Spinal cord (tissue), 10 donors: ENCODE measurements around the gene BTBD9. TPM values are rescaled to one million over a fixed set of nuclear protein-coding genes. Genes with fewer than 3 reads are reported as not detected.

Source experiments
- DNase-seq, 6 donors: peaks; one replicate each; pipeline versions ENCODE4 v3.0.0 to v3.0.0-alpha.2; 2013 to 2015; ENCODE audit warnings: low spot score in 6 of 6, low read depth in 4 of 6
- H3K27ac ChIP-seq: one replicate; pipeline ENCODE4 v1.5.1; 2013; ENCODE audit warnings: low read depth, low read length, control low read depth
- H3K27me3 ChIP-seq: one replicate; pipeline ENCODE4 v1.6.1; 2013; ENCODE audit warnings: low read length; ENCODE audit not compliant: control insufficient read depth, insufficient read depth
- H3K36me3 ChIP-seq: one replicate; pipeline ENCODE4 v1.6.1; 2013; ENCODE audit warnings: low read length; ENCODE audit not compliant: control insufficient read depth, insufficient read depth
- H3K4me1 ChIP-seq: one replicate; pipeline ENCODE4 v1.6.1; 2013; ENCODE audit warnings: low read length; ENCODE audit not compliant: control insufficient read depth, insufficient read depth
- H3K4me3 ChIP-seq: one replicate; pipeline ENCODE4 v1.5.1; 2013; ENCODE audit warnings: low read depth, low read length, control low read depth
- H3K9me3 ChIP-seq: one replicate; pipeline ENCODE4 v1.6.1; 2013; ENCODE audit warnings: low read length; ENCODE audit not compliant: control insufficient read depth, insufficient read depth
- WGBS: methylation state at CpG from one replicate; pipeline ENCODE4 v1.1.5; 2013; ENCODE audit warnings: missing lambda C conversion rate; ENCODE audit not compliant: insufficient coverage; 5-methylcytosine and 5-hydroxymethylcytosine counted together
- polyA plus RNA-seq, 2 donors: library from polyadenylated mRNA; unstranded; fragments of 120-200 nt; gene quantifications; one replicate each; pipeline ENCODE4 v1.2.1, GENCODE V29; 2013; ENCODE audit not compliant: insufficient read length in 2 of 2
- total RNA-seq, 2 donors: library from RNA; depleted of rRNA in 1 of 2; stranded (reverse); fragments of 120-200 nt in 1 of 2; fragments of >200 nt in 1 of 2; gene quantifications; one replicate each; pipeline versions ENCODE4 v1.2.3 to v1.2.4, GENCODE V29; 2013 to 2014
- donor health status: healthy.

Gene BTBD9
- total and polyA plus RNA-seq, 4 donors = 14.6 to 38.6 (median 16.9) TPM

- DNase-seq = no peak
- Histone ChIP-seq H3K36me3 (no peaks in the 10 kb centered on the region), H3K4me3 (no peak overlapping the region), H3K27ac (no peak overlapping the region), H3K27me3 (no peaks in the 10 kb centered on the region), H3K9me3 (no peaks in the 10 kb centered on the region), H3K4me1 (no peaks in the 10 kb centered on the region)
- no CpG with 5 or more reads among the region's 2 CpGs for WGBS
Measured at GRCh38 chr6:38604700-38605099, 35.0 kb downstream of the BTBD9 start.

GRCh38 chr6:38603966-38604365 is 35.8 kb downstream of the BTBD9 start:
- no peak overlapping the region for H3K4me3 ChIP-seq
- no peak overlapping the region for H3K27ac ChIP-seq
- H3K4me1 ChIP-seq = no peaks in the 10 kb centered on the region
- WGBS = 73% methylated on average over 1 of the region's 3 CpGs
- H3K36me3 ChIP-seq = no peaks in the 10 kb centered on the region
- no peaks in the 10 kb centered on the region for H3K27me3 ChIP-seq
- H3K9me3 ChIP-seq = no peaks in the 10 kb centered on the region
- DNase-seq = no peak

- H3K27me3 ChIP-seq = no peaks in the 10 kb centered on the region
- 100% methylated on average over 1 of the region's 2 CpGs for WGBS
- no peak overlapping the region for H3K27ac ChIP-seq
- H3K9me3 ChIP-seq = no peaks in the 10 kb centered on the region
- H3K4me1 ChIP-seq = no peaks in the 10 kb centered on the region
- H3K36me3 ChIP-seq = no peaks in the 10 kb centered on the region
- DNase-seq = no peak
- no peak overlapping the region for H3K4me3 ChIP-seq
Measured at GRCh38 chr6:38603496-38603895, 36.2 kb downstream of the BTBD9 start.

GRCh38 chr6:38599966-38600550 is 39.7 kb downstream of the BTBD9 start:
- Histone ChIP-seq H3K27me3 (no peaks in the 10 kb centered on the region), H3K36me3 (no peaks in the 10 kb centered on the region), H3K4me1 (no peaks in the 10 kb centered on the region), H3K4me3 (no peak overlapping the region), H3K27ac (no peak overlapping the region), H3K9me3 (no peaks in the 10 kb centered on the region)
- no peak for DNase-seq
- WGBS = 100% methylated on average over 2 of the region's 4 CpGs

- H3K27me3 ChIP-seq = no peaks in the 10 kb centered on the region
- 97% methylated on average over 4 of the region's 5 CpGs for WGBS
- no peak overlapping the region for H3K27ac ChIP-seq
- no peaks in the 10 kb centered on the region for H3K4me1 ChIP-seq
- DNase-seq = no peak
- no peaks in the 10 kb centered on the region for H3K36me3 ChIP-seq
- H3K4me3 ChIP-seq = no peak overlapping the region
- no peaks in the 10 kb centered on the region for H3K9me3 ChIP-seq
Measured at GRCh38 chr6:38599261-38599660, 40.5 kb downstream of the BTBD9 start.

- Histone ChIP-seq H3K36me3 (peaks cover 3% of the 10 kb centered on the region), H3K9me3 (no peaks in the 10 kb centered on the region), H3K27me3 (no peaks in the 10 kb centered on the region), H3K27ac (no peak overlapping the region), H3K4me1 (no peaks in the 10 kb centered on the region), H3K4me3 (no peak overlapping the region)
- DNase-seq = no peak
- no CpG with 5 or more reads among the region's 3 CpGs for WGBS
Measured at GRCh38 chr6:38593998-38594665, 45.6 kb downstream of the BTBD9 start.

GRCh38 chr6:38593409-38593808 is 46.3 kb downstream of the BTBD9 start:
- Histone ChIP-seq H3K27me3 (no peaks in the 10 kb centered on the region), H3K27ac (no peak overlapping the region), H3K9me3 (no peaks in the 10 kb centered on the region), H3K36me3 (peaks cover 3% of the 10 kb centered on the region), H3K4me3 (no peak overlapping the region), H3K4me1 (no peaks in the 10 kb centered on the region)
- DNase-seq = no peak

- H3K36me3 ChIP-seq = peaks cover 3% of the 10 kb centered on the region
- no peak overlapping the region for H3K4me3 ChIP-seq
- no CpG with 5 or more reads among the region's 1 CpG for WGBS
- no peaks in the 10 kb centered on the region for H3K27me3 ChIP-seq
- no peak overlapping the region for H3K27ac ChIP-seq
- no peaks in the 10 kb centered on the region for H3K9me3 ChIP-seq
- H3K4me1 ChIP-seq = no peaks in the 10 kb centered on the region
- DNase-seq = no peak
Measured at GRCh38 chr6:38591439-38591838, 48.3 kb downstream of the BTBD9 start.

GRCh38 chr6:38589367-38589720 is 50.4 kb downstream of the BTBD9 start:
- no peak overlapping the region for H3K27ac ChIP-seq
- no peaks in the 10 kb centered on the region for H3K4me1 ChIP-seq
- WGBS = 71% methylated on average over 1 of the region's 1 CpG
- H3K36me3 ChIP-seq = peaks cover 3% of the 10 kb centered on the region
- H3K9me3 ChIP-seq = no peaks in the 10 kb centered on the region
- H3K4me3 ChIP-seq = no peak overlapping the region
- no peak for DNase-seq
- no peaks in the 10 kb centered on the region for H3K27me3 ChIP-seq

- Histone ChIP-seq H3K4me3 (no peak overlapping the region), H3K36me3 (peaks cover 3% of the 10 kb centered on the region), H3K9me3 (no peaks in the 10 kb centered on the region), H3K27me3 (no peaks in the 10 kb centered on the region), H3K27ac (no peak overlapping the region), H3K4me1 (no peaks in the 10 kb centered on the region)
- DNase-seq = no peak
- WGBS = 83% methylated on average over 1 of the region's 2 CpGs
Measured at GRCh38 chr6:38588631-38589366, 50.9 kb downstream of the BTBD9 start.
